Muscle of arm (tissue), 14 donors: ENCODE data around the gene FAM180A. TPM values are rescaled to one million over a fixed set of nuclear protein-coding genes. Genes with fewer than 3 reads are reported as not detected.
"Not testable (repeated sequence)": the region's sequence is repeated elsewhere in the genome, so short reads cannot be mapped to it uniquely, and the experiment has no call there.

Source experiments
- DNase-seq: peaks from one replicate; pipeline ENCODE4 v3.0.0-alpha.2; 2013
- long read RNA-seq, 11 donors: transcript quantifications; one replicate each; lab custom pipeline, GENCODE V29; 2026
- polyA plus RNA-seq, 12 donors: library from polyadenylated mRNA; unstranded; fragments of 120-200 nt; gene quantifications; one replicate each; pipeline ENCODE4 v1.2.1, GENCODE V29; 2013; ENCODE audit not compliant: insufficient read length in 12 of 12

The FAM180A gene
- polyA plus RNA-seq: under 1 TPM in 8 of 12 donors, not detected in 4; 0.12 to 0.49 (median 0.31) TPM
- long read RNA-seq, donor 1: 0 reads
- long read RNA-seq, donor 2: 0 reads
- long read RNA-seq, donor 3: 0 reads
- long read RNA-seq, donor 4: 0 reads
- long read RNA-seq, donor 5: 0 reads
- long read RNA-seq, donor 6: 0 reads
- long read RNA-seq, donor 7: 0 reads
- long read RNA-seq, donor 8: 0 reads
- long read RNA-seq, donor 9: 0 reads
- long read RNA-seq, donor 10: 0 reads
- long read RNA-seq, donor 11: 0 reads

GRCh38 chr7:135748770-135749169 lies at the start of gene FAM180A:
TSS of gene FAM180A (minus strand) at chr7:135748813. CDS start at chr7:135748580, 233 bp downstream.
- peak; percentile 71 for DNase-seq

- no peak for DNase-seq
Observed at GRCh38 chr7:135798095-135798494, 49.5 kb upstream of the FAM180A start.

GRCh38 chr7:135795846-135796570 lies 47.4 kb upstream of the FAM180A start:
- DNase-seq: no peak

- no peak for DNase-seq
Observed at GRCh38 chr7:135793841-135794240, 45.2 kb upstream of the FAM180A start.

GRCh38 chr7:135792866-135793265 lies 44.3 kb upstream of the FAM180A start:
- no peak for DNase-seq

GRCh38 chr7:135792363-135792668 lies 43.7 kb upstream of the FAM180A start:
- DNase-seq: peak; percentile 38

GRCh38 chr7:135791543-135792362 lies 43.1 kb upstream of the FAM180A start:
- DNase-seq: no peak

- DNase-seq: no peak
Observed at GRCh38 chr7:135790371-135790977, 41.9 kb upstream of the FAM180A start.

GRCh38 chr7:135789956-135790355 lies 41.3 kb upstream of the FAM180A start:
- no peak for DNase-seq

- no peak for DNase-seq
Observed at GRCh38 chr7:135789431-135789830, 40.8 kb upstream of the FAM180A start.

GRCh38 chr7:135786911-135787310 lies 38.3 kb upstream of the FAM180A start:
- no peak for DNase-seq

GRCh38 chr7:135785065-135785464 lies 36.5 kb upstream of the FAM180A start:
- no peak for DNase-seq

- DNase-seq: no peak
Observed at GRCh38 chr7:135784013-135784412, 35.4 kb upstream of the FAM180A start.

GRCh38 chr7:135782801-135783200 lies 34.2 kb upstream of the FAM180A start:
- DNase-seq: no peak

- DNase-seq: no peak
Observed at GRCh38 chr7:135782377-135782776, 33.8 kb upstream of the FAM180A start.

- DNase-seq: no peak
Observed at GRCh38 chr7:135777626-135778398, 29.2 kb upstream of the FAM180A start.

- not testable (repeated sequence) for DNase-seq
Observed at GRCh38 chr7:135775915-135776314, 27.3 kb upstream of the FAM180A start.

GRCh38 chr7:135775230-135775629 lies 26.6 kb upstream of the FAM180A start:
- no peak for DNase-seq

GRCh38 chr7:135774284-135774683 lies 25.7 kb upstream of the FAM180A start:
- DNase-seq: no peak

- no peak for DNase-seq
Observed at GRCh38 chr7:135773464-135773863, 24.9 kb upstream of the FAM180A start.

- no peak for DNase-seq
Observed at GRCh38 chr7:135772639-135773222, 24.1 kb upstream of the FAM180A start.
